HG02943 (cell line): ENCODE data around the gene RWDD4.
A peak's percentile ranks its signal among the peaks of the same experiment; 100 is the strongest.

Experiments
- ATAC-seq: cut with Tn5 transposase; IDR thresholded peaks from one replicate; pipeline ENCODE4 v1.9.1; 2021; ENCODE audit warnings: mild to moderate bottlenecking, low read depth, moderate library complexity; ENCODE audit not compliant: unreplicated experiment

Gene RWDD4

DNA sequence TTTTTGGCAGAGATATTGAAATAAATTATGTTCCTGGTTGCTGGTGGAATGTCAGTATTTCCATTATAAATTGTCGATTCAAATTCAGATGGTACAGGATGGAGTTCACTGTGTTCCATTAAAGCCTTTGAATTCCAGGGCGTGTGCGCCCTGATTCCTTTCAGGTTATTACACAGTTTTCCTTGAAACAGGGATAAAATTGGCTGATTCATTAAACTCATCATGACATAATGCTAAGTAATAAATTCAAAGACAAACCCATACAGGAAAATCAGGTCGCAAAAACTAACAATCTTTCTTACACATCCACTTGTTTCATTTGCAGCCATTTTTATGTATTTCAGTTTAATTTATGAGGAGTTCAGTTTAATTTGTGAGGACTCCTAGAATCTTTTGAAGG is 51.1 kb downstream of the RWDD4 start:
- ATAC-seq: no peak

GRCh38 chr4:183602557-183603027 is 56.4 kb downstream of the RWDD4 start:
- ATAC-seq: no peak

DNA sequence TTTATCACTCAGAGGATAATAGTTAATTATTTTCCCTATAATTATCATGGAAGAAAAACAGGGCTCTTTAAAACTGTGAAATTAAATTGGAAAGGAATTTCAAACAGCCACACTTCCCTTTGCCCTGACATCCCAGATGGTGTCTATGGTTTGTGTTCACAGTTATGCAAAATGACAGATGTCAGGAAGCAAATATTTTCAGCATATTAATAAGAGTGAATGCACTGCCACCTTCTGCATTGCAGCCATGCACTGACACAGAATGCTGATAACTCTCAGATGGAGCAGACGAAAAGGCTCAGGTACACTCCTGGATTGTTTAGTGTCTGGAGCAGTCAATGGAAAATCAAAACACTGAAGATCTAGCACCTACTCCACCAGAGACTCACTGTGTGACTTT is 57.6 kb downstream of the RWDD4 start:
- no peak for ATAC-seq

DNA sequence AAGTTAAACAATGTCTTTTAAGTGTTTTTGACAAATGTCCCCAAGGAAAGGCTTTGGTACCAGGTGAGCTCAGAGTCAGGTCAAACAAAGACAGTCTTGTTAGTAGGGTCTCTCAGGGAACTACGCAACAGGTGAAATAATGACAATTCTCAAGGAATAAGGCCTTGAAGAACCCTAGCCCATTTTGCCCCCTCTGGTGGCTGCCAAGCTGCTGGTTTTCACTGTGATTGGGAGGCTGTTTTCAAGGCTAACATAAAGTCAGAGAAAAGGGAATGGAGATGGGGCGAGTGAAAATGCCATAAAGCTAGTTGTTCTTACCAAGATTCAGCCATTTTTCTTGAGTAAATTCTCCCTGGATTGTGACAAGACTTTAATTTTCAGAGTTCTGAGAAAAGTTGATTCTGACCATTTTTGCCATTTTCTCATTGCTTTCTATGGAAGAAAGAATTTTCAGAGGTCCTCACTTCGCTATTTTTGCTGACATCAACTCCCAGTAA is 58.7 kb downstream of the RWDD4 start:
- no peak for ATAC-seq

DNA sequence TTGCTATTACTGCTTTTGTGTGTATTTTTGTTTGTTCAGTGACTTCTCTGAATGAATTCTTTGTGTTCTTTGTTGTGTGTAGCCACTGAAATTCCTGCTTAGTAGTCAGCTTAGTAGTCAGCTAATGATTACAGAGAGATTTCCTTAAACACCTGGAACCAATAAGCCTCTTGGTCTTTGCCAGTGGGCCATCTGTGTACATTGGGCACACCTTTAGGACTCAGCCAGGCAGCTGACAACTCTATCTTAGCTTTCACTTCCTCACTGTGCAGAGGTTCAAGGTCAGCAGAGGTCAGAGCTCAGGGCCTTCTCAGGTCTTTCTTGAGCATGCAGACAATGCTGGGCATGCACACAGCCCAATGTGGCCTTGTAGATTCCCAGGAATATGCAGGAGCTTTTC is 59.3 kb downstream of the RWDD4 start:
- peak; percentile 72 for ATAC-seq

GRCh38 chr4:183599284-183599683 is 59.7 kb downstream of the RWDD4 start:
- no peak for ATAC-seq

DNA sequence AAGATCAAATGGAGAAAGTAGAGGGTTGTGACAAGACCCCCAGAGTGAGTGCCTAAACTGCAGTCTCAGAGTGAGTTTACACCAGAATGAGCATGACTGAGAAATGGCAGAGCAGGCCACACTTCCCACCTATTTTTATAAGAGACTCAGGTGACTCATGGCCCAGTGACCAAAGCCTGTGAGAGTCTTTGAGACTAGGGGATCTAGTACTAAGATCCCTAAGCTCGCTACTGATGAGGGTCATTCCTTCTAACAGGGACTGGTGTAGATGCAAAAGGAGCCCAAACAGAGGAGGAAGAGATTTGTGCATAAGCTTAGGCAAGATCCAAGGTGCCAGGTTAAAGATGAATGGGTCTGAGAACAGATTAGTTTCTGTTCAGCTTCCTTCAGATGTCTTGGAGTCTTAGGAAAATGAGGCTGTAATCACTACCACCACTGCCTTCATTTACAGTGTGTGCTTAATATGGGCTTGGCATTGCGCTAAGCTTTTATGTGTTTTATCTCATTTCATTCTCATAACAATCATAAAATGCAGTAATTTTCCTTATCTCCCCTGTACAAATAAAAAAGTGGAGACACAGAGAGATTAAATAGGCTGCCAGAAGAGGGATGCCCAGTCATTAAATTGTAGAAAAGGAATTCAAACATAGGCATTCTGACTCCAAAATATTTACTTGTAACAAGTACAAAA is 62.8 kb downstream of the RWDD4 start:
- no peak for ATAC-seq

DNA sequence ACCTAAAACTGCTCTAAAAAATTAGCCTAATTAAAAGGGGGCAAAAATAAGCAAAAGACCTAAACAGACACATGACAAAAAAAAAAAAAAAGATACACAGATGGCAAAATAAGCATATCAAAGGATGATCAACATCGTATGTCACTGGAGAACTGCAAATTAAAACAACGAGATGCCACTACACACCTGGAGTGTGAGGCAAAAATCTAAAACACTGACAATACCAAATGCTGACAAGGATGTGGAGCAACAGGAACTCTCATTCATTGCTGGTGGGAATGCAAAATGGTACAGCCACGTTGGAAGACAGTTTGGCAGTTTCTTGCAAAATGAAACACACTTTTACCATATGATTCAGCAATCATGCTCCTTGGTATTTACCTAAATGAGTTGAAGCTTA is 64.2 kb downstream of the RWDD4 start:
- no peak for ATAC-seq

- no peak for ATAC-seq
Observed at GRCh38 chr4:183591301-183591700, 67.7 kb downstream of the RWDD4 start.
